Ascending aorta (tissue), 2 donors: ENCODE results near the gene NFASC. TPM values are rescaled to one million over a fixed set of nuclear protein-coding genes. Genes with fewer than 3 reads are reported as not detected.

Experiments
- DNase-seq, 2 donors: peaks; one replicate each; pipeline ENCODE4 v3.0.0-alpha.2; 2019; ENCODE audit warnings: low spot score in 2 of 2
- H3K27ac ChIP-seq, 2 donors: fragments of 200-600 bp; sonication (generic); one replicate each; pipeline ENCODE4 v1.5.1; 2016 to 2017; ENCODE audit warnings: mild to moderate bottlenecking in 1 of 2
- H3K27me3 ChIP-seq: fragments of 200-600 bp; sonication (generic); one replicate; pipeline ENCODE4 v1.5.1; 2017
- H3K36me3 ChIP-seq, 2 donors: fragments of 200-600 bp; sonication (generic); one replicate each; pipeline ENCODE4 v1.5.1; 2016
- H3K4me1 ChIP-seq, 2 donors: fragments of 200-600 bp; sonication (generic); one replicate each; pipeline ENCODE4 v1.5.1; 2016 to 2017; ENCODE audit warnings: mild to moderate bottlenecking in 1 of 2
- H3K4me3 ChIP-seq, 2 donors: fragments of 200-600 bp; sonication (generic); one replicate each; pipeline ENCODE4 v1.5.1; 2016 to 2017; ENCODE audit warnings: mild to moderate bottlenecking in 1 of 2
- H3K9me3 ChIP-seq, 2 donors: fragments of 200-600 bp; sonication (generic); one replicate each; pipeline ENCODE4 v1.5.1; 2016
- intact Hi-C: fragments of 100-400 bp; cut with DNase I; formaldehyde crosslinking; loops from one replicate; pipeline ENCODE4 v1.15.1; 2023
- total RNA-seq: library from RNA; depleted of rRNA; stranded (reverse); fragments of >200 nt; gene quantifications from one replicate; pipeline ENCODE4 v1.1.0, GENCODE V29; 2016
- TF ChIP-seq, protein P1 (sequence below), 3 experiments: fragments of 200-600 bp in 2 of 3; fragments of 450-650 bp in 1 of 3; sonication (generic) in 2 of 3; IDR thresholded peaks; one replicate each; pipeline ENCODE4 v1.5.1; 2016 to 2019; ENCODE audit warnings: antibody characterized with exemption in 3 of 3, mild to moderate bottlenecking in 1 of 3, moderate library complexity in 1 of 3

Gene NFASC
- total RNA-seq, 1 donor from 2014 or later: 44.0 TPM

DNA sequence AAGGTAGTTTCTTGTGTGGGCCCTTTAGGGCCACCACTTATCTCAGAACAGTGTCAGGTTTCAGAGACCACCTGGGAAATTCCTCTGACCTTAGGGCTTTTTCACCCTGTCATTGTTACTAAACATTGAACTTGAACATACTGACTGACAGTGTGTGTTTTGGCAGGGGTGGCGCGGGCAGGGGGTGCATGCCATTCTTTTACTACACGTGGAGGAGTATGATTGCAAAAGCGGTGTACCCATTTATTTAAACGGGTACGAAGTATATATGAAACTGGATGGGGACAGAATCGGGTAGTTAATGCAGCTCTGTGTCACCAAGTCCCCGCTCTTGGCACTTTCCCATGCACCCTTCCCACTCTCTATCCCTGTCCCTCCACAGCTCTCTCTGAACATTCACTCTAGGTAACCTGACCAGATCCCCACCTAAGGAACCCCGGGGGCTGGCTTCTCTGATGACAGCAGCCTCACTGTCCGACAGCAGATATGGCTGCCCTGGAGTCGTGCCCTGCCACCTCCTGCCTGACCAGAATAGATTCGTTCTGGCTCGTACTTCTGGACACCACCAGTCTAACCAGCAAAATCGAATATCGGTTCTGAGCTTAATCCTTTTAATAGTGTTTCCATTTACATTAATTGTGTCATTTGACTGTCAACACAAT is 51.3 kb downstream of the NFASC start:
- intact Hi-C loops: no loop called here

DNA sequence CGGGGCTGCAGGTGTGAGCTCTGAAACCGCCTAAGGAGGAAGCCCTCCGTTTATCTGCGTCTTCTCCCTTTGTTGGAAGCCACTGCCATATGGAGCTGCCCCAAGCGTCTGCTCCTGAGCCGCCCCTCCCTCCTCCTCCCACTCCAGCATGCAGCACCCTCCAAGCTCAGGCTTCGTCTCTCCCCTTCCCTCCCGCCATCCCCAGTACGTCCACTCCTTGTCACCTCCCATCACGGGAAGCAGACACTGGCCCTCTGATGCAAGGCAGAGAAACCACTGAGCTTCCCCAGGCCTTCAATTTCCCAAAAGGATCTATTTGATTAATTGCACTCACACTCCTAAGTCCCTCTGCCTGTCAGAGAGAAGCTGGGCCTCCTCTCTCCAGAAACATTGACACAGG is 52.5 kb downstream of the NFASC start:
- no peaks in the 10 kb centered on the region for H3K27me3 ChIP-seq
- no peak overlapping the region for H3K4me3 ChIP-seq
- H3K27ac ChIP-seq: no peak overlapping the region
- no peaks in the 10 kb centered on the region for H3K9me3 ChIP-seq
- DNase-seq: no peak
- H3K36me3 ChIP-seq: no peaks in the 10 kb centered on the region
- TF ChIP-seq, protein P1, sequence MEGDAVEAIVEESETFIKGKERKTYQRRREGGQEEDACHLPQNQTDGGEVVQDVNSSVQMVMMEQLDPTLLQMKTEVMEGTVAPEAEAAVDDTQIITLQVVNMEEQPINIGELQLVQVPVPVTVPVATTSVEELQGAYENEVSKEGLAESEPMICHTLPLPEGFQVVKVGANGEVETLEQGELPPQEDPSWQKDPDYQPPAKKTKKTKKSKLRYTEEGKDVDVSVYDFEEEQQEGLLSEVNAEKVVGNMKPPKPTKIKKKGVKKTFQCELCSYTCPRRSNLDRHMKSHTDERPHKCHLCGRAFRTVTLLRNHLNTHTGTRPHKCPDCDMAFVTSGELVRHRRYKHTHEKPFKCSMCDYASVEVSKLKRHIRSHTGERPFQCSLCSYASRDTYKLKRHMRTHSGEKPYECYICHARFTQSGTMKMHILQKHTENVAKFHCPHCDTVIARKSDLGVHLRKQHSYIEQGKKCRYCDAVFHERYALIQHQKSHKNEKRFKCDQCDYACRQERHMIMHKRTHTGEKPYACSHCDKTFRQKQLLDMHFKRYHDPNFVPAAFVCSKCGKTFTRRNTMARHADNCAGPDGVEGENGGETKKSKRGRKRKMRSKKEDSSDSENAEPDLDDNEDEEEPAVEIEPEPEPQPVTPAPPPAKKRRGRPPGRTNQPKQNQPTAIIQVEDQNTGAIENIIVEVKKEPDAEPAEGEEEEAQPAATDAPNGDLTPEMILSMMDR (IDR thresholded peaks at IDR 0.05): no peak
- intact Hi-C loops: no loop called here
- no peaks in the 10 kb centered on the region for H3K4me1 ChIP-seq

More for the DNA sequence above, 51.3 kb downstream of the NFASC start:
- Histone ChIP-seq H3K9me3 (no peaks in the 10 kb centered on the region), H3K4me1 (no peaks in the 10 kb centered on the region), H3K36me3 (no peaks in the 10 kb centered on the region), H3K27me3 (no peaks in the 10 kb centered on the region), H3K4me3 (no peak overlapping the region), H3K27ac (no peak overlapping the region)
- DNase-seq: no peak
- TF ChIP-seq, protein P1 (IDR thresholded peaks at IDR 0.05): no peak

GRCh38 chr1:204923626-204924012 is 53.0 kb downstream of the NFASC start:
- H3K4me3 ChIP-seq: no peak overlapping the region
- intact Hi-C loops: no loop called here
- H3K27me3 ChIP-seq: no peaks in the 10 kb centered on the region
- no peaks in the 10 kb centered on the region for H3K4me1 ChIP-seq
- no peak overlapping the region for H3K27ac ChIP-seq
- DNase-seq: no peak
- H3K9me3 ChIP-seq: no peaks in the 10 kb centered on the region
- TF ChIP-seq, protein P1 (IDR thresholded peaks at IDR 0.05): no peak
- no peaks in the 10 kb centered on the region for H3K36me3 ChIP-seq

GRCh38 chr1:204924013-204924759 is 53.5 kb downstream of the NFASC start:
- Histone ChIP-seq H3K9me3 (no peaks in the 10 kb centered on the region), H3K27ac (no peak overlapping the region), H3K4me1 (no peaks in the 10 kb centered on the region), H3K36me3 (no peaks in the 10 kb centered on the region), H3K27me3 (no peaks in the 10 kb centered on the region), H3K4me3 (no peak overlapping the region)
- intact Hi-C loops: no loop called here
- TF ChIP-seq, protein P1 (IDR thresholded peaks at IDR 0.05): no peak
- DNase-seq: no peak

GRCh38 chr1:204925701-204926100 is 55.0 kb downstream of the NFASC start:
- no peaks in the 10 kb centered on the region for H3K4me1 ChIP-seq
- H3K27me3 ChIP-seq: no peaks in the 10 kb centered on the region

More at GRCh38 chr1:204925701-204926100, 55.0 kb downstream of the NFASC start:
- Histone ChIP-seq H3K4me3 (no peak overlapping the region), H3K9me3 (no peaks in the 10 kb centered on the region), H3K27ac (no peak overlapping the region), H3K36me3 (no peaks in the 10 kb centered on the region)
- DNase-seq: no peak
- TF ChIP-seq, protein P1 (IDR thresholded peaks at IDR 0.05): no peak
- intact Hi-C loops: no loop called here
